HEK293 (cell line): Measurements from ENCODE around the gene SPIB.

Experiments used
- CTCF ChIP-seq: fragments of 450-650 bp; formaldehyde crosslinking; IDR thresholded peaks from 2 replicates; pipeline ENCODE4 v1.5.1; 2016; ENCODE audit warnings: missing biosample characterization, missing genetic modification characterization
- FEZF1 ChIP-seq: fragments of 450-650 bp; formaldehyde crosslinking; IDR thresholded peaks from 2 replicates; pipeline ENCODE4 v1.5.1; 2016; ENCODE audit warnings: missing biosample characterization, missing genetic modification characterization
- KLF8 ChIP-seq: fragments of 450-650 bp; formaldehyde crosslinking; IDR thresholded peaks from 2 replicates; pipeline ENCODE4 v1.5.1; 2016; ENCODE audit warnings: missing biosample characterization, missing genetic modification characterization
- ZBTB49 ChIP-seq: fragments of 450-650 bp; formaldehyde crosslinking; IDR thresholded peaks from 2 replicates; pipeline ENCODE4 v1.5.1; 2016; ENCODE audit warnings: missing biosample characterization, missing genetic modification characterization, low read depth
- ZFP69B ChIP-seq: fragments of 450-650 bp; formaldehyde crosslinking; IDR thresholded peaks from 2 replicates; pipeline ENCODE4 v1.5.1; 2016; ENCODE audit warnings: missing biosample characterization, missing genetic modification characterization
- ZNF10 ChIP-seq: fragments of 450-650 bp; formaldehyde crosslinking; IDR thresholded peaks from 2 replicates; pipeline ENCODE4 v1.5.1; 2017; ENCODE audit warnings: missing biosample characterization, missing genetic modification characterization
- ZNF112 ChIP-seq: fragments of 450-650 bp; formaldehyde crosslinking; IDR thresholded peaks from 2 replicates; pipeline ENCODE4 v1.5.0; 2017; ENCODE audit warnings: missing biosample characterization, missing genetic modification characterization
- ZNF138 ChIP-seq: fragments of 450-650 bp; formaldehyde crosslinking; IDR thresholded peaks from 2 replicates; pipeline ENCODE4 v1.5.1; 2016; ENCODE audit warnings: missing biosample characterization, missing genetic modification characterization, borderline replicate concordance
- ZNF202 ChIP-seq: fragments of 450-650 bp; formaldehyde crosslinking; IDR thresholded peaks from 2 replicates; pipeline ENCODE4 v1.5.1; 2016; ENCODE audit warnings: missing biosample characterization, missing genetic modification characterization, borderline replicate concordance
- ZNF211 ChIP-seq: fragments of 450-650 bp; formaldehyde crosslinking; IDR thresholded peaks from 2 replicates; pipeline ENCODE4 v1.5.1; 2016; ENCODE audit warnings: low read depth, missing biosample characterization, missing genetic modification characterization
- ZNF280D ChIP-seq: fragments of 450-650 bp; formaldehyde crosslinking; IDR thresholded peaks from 2 replicates; pipeline ENCODE4 v1.5.1; 2016; ENCODE audit warnings: missing biosample characterization, missing genetic modification characterization
- ZNF416 ChIP-seq: fragments of 450-650 bp; formaldehyde crosslinking; IDR thresholded peaks from 2 replicates; pipeline ENCODE4 v1.5.1; 2016; ENCODE audit warnings: missing biosample characterization, missing genetic modification characterization
- ZNF473 ChIP-seq: fragments of 450-650 bp; formaldehyde crosslinking; IDR thresholded peaks from 2 replicates; pipeline ENCODE4 v1.5.1; 2017; ENCODE audit warnings: missing biosample characterization, missing genetic modification characterization
- ZNF48 ChIP-seq: fragments of 450-650 bp; formaldehyde crosslinking; IDR thresholded peaks from 2 replicates; pipeline ENCODE4 v1.5.1; 2016; ENCODE audit warnings: missing biosample characterization, missing genetic modification characterization
- ZNF529 ChIP-seq: fragments of 450-650 bp; formaldehyde crosslinking; IDR thresholded peaks from 2 replicates; pipeline ENCODE4 v1.5.1; 2017; ENCODE audit warnings: missing genetic modification characterization, missing biosample characterization; ENCODE audit not compliant: insufficient replicate concordance
- ZNF548 ChIP-seq: fragments of 450-650 bp; formaldehyde crosslinking; IDR thresholded peaks from 2 replicates; pipeline ENCODE4 v1.5.1; 2016; ENCODE audit warnings: missing biosample characterization, missing genetic modification characterization
- ZNF596 ChIP-seq: fragments of 450-650 bp; IDR thresholded peaks from 2 replicates; pipeline ENCODE4 v1.5.0; 2018; ENCODE audit warnings: missing biosample characterization, mild to moderate bottlenecking, missing genetic modification characterization, moderate library complexity
- ZNF626 ChIP-seq: fragments of 450-650 bp; sonication (Bioruptor Pico); formaldehyde crosslinking; IDR thresholded peaks from 2 replicates; pipeline ENCODE4 v1.5.1; 2018; ENCODE audit warnings: missing biosample characterization, missing genetic modification characterization, inconsistent platforms
- ZNF645 ChIP-seq: fragments of 450-650 bp; formaldehyde crosslinking; IDR thresholded peaks from 2 replicates; pipeline ENCODE4; 2016; ENCODE audit warnings: missing biosample characterization, missing genetic modification characterization
- ZNF747 ChIP-seq: fragments of 450-650 bp; formaldehyde crosslinking; IDR thresholded peaks from 2 replicates; pipeline ENCODE4 v1.5.1; 2016; ENCODE audit warnings: missing biosample characterization, missing genetic modification characterization
- ZNF76 ChIP-seq: fragments of 450-650 bp; formaldehyde crosslinking; IDR thresholded peaks from 2 replicates; pipeline ENCODE4; 2016; ENCODE audit warnings: low read depth, missing biosample characterization, missing genetic modification characterization, borderline replicate concordance
- TF ChIP-seq, protein P1 (sequence below): fragments of 450-650 bp; formaldehyde crosslinking; IDR thresholded peaks from 2 replicates; pipeline ENCODE4 v1.5.1; 2017; ENCODE audit warnings: missing biosample characterization, missing genetic modification characterization
- TF ChIP-seq, protein P2 (sequence below): fragments of 450-650 bp; formaldehyde crosslinking; IDR thresholded peaks from 2 replicates; pipeline ENCODE4 v1.5.1; 2016; ENCODE audit warnings: missing biosample characterization, missing genetic modification characterization
- TF ChIP-seq, protein P3 (sequence below): fragments of 450-650 bp; formaldehyde crosslinking; IDR thresholded peaks from 2 replicates; pipeline ENCODE4 v1.5.1; 2016; ENCODE audit warnings: missing biosample characterization, missing genetic modification characterization
- TF ChIP-seq, protein P4 (sequence below): fragments of 450-650 bp; formaldehyde crosslinking; optimal IDR thresholded peaks from 2 replicates; pipeline ENCODE3; 2016; ENCODE audit warnings: missing biosample characterization, mild to moderate bottlenecking, missing genetic modification characterization

SPIB gene

DNA sequence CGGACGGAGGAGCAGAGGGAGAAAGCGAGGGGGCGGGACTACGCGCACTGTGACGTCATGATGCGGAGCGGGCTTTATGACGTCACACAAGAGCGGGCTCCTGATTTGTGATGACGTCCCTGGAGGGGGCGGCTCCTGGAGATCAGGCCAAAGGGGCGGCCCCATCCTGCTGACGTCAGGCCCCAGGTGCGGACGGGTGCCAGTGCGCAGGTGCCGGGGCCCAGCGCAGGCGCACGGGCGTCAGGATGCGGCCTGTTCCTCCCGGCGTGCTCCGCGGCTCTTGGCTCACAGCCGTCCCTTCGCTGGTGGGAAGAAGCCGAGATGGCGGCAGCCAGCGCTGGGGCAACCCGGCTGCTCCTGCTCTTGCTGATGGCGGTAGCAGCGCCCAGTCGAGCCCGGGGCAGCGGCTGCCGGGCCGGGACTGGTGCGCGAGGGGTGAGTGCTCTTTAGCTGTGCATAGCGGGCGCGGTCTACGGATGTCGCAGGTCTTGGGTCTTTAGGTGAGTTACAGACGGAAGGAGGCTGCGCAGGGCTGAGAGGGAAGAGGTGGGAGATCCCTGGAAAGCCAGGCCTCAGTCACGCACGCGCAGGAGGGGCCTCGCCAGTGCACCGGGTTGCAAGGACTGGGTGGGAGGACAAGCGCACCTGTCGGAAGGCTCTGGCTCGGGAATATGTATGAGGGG is 57.6 kb downstream of the SPIB start, which contains the start of the genes EMC10 and GARIN5A (continued):
- TF ChIP-seq ZNF48 (tag by site-specific recombination) = no peak
- TF ChIP-seq ZFP69B (tag by site-specific recombination) = peak; percentile 55
- no peak for TF ChIP-seq ZNF626 (tag by site-specific recombination)
- no peak for TF ChIP-seq ZNF548 (tag by site-specific recombination)
- no peak for TF ChIP-seq CTCF (tag by site-specific recombination)
- no peak for TF ChIP-seq ZNF211 (tag by site-specific recombination)
- no peak for TF ChIP-seq FEZF1 (tag by site-specific recombination)
- TF ChIP-seq ZNF202 = no peak
- TF ChIP-seq, protein P1, sequence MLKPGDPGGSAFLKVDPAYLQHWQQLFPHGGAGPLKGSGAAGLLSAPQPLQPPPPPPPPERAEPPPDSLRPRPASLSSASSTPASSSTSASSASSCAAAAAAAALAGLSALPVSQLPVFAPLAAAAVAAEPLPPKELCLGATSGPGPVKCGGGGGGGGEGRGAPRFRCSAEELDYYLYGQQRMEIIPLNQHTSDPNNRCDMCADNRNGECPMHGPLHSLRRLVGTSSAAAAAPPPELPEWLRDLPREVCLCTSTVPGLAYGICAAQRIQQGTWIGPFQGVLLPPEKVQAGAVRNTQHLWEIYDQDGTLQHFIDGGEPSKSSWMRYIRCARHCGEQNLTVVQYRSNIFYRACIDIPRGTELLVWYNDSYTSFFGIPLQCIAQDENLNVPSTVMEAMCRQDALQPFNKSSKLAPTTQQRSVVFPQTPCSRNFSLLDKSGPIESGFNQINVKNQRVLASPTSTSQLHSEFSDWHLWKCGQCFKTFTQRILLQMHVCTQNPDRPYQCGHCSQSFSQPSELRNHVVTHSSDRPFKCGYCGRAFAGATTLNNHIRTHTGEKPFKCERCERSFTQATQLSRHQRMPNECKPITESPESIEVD (tag by site-specific recombination) = no peak
- no peak for TF ChIP-seq ZNF112 (tag by site-specific recombination)
- TF ChIP-seq ZBTB49 = no peak
- no peak for TF ChIP-seq ZNF138 (tag by site-specific recombination)
- TF ChIP-seq ZNF76 = peak; percentile 93
- no peak for TF ChIP-seq ZNF747 (tag by site-specific recombination)
- TF ChIP-seq, protein P2, sequence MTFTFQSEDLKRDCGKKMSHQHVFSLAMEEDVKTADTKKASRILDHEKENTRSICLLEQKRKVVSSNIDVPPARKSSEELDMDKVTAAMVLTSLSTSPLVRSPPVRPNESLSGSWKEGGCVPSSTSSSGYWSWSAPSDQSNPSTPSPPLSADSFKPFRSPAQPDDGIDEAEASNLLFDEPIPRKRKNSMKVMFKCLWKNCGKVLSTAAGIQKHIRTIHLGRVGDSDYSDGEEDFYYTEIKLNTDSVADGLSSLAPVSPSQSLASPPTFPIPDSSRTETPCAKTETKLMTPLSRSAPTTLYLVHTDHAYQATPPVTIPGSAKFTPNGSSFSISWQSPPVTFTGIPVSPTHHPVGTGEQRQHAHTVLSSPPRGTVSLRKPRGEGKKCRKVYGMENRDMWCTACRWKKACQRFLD (tag by site-specific recombination) = no peak
- TF ChIP-seq ZNF645 (tag by site-specific recombination) = no peak
- TF ChIP-seq ZNF529 (tag by site-specific recombination) = no peak
- TF ChIP-seq, protein P3, sequence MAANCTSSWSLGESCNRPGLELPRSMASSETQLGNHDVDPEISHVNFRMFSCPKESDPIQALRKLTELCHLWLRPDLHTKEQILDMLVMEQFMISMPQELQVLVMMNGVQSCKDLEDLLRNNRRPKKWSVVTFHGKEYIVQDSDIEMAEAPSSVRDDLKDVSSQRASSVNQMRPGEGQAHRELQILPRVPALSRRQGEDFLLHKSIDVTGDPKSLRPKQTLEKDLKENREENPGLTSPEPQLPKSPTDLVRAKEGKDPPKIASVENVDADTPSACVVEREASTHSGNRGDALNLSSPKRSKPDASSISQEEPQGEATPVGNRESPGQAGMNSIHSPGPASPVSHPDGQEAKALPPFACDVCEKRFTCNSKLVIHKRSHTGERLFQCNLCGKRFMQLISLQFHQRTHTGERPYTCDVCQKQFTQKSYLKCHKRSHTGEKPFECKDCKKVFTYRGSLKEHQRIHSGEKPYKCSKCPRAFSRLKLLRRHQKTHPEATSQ (tag by site-specific recombination) = 0 out of 2 replicates have a peak, but pooled peaks have one; percentile 20
- TF ChIP-seq ZNF10 (tag by site-specific recombination) = no peak
- no peak for TF ChIP-seq ZNF416 (tag by site-specific recombination)
- TF ChIP-seq ZNF473 (tag by site-specific recombination) = no peak
- TF ChIP-seq KLF8 = peak; percentile 76
- TF ChIP-seq, protein P4, sequence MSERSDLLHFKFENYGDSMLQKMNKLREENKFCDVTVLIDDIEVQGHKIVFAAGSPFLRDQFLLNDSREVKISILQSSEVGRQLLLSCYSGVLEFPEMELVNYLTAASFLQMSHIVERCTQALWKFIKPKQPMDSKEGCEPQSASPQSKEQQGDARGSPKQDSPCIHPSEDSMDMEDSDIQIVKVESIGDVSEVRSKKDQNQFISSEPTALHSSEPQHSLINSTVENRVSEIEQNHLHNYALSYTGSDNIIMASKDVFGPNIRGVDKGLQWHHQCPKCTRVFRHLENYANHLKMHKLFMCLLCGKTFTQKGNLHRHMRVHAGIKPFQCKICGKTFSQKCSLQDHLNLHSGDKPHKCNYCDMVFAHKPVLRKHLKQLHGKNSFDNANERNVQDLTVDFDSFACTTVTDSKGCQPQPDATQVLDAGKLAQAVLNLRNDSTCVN (tag by site-specific recombination) = peak; percentile 66
- TF ChIP-seq ZNF280D = no peak
- no peak for TF ChIP-seq ZNF596 (tag by site-specific recombination)
